Endothelial cell of umbilical vein (primary cell): Measurements from ENCODE around the gene CSGALNACT2. TPM values are rescaled to one million over a fixed set of nuclear protein-coding genes. Genes with fewer than 3 reads are reported as not detected.

Experiments
- BruUV-seq: library from RNA; stranded (reverse); fragments of 400-500 nt; replicated peaks from 2 replicates; lab custom pipeline; 2021; lab: Mats Ljungman, UMichigan
- CTCF ChIA-PET: fragments of 300-600, 350-600 bp; sonication (Branson Sonifier 250); formaldehyde crosslinking; loops from one replicate; lab custom pipeline; 2021; ENCODE audit warnings: antibody characterized with exemption, inconsistent platforms; lab: Charles Lee
- POLR2A ChIA-PET: fragments of 300-600, 350-600 bp; sonication (Branson Sonifier 250); formaldehyde crosslinking; loops from one replicate; lab custom pipeline; 2021; ENCODE audit warnings: antibody characterized with exemption, inconsistent platforms; lab: Charles Lee
- DNase-seq: peaks from one replicate; pipeline ENCODE4 v3.0.0-alpha.2; 2011; ENCODE audit warnings: low read depth, low spot score
- FAIRE-seq: peaks from 2 replicates; lab custom pipeline; 2011; peaks lifted over from hg19 to GRCh38; lab: Jason Lieb, UNC
- H2AFZ ChIP-seq: 2 replicates; pipeline ENCODE4 v1.6.0; 2012; ENCODE audit warnings: low read depth, low read length, control low read depth, inconsistent platforms
- H3K27ac ChIP-seq: 2 replicates; pipeline ENCODE4 v1.5.1; 2011; ENCODE audit warnings: low read depth, mild to moderate bottlenecking, control low read depth, low read length, moderate library complexity; ENCODE audit not compliant: insufficient read depth
- H3K27me3 ChIP-seq, 2 experiments: 2 replicates each; pipeline versions ENCODE4 v1.6.0 to v1.6.1; 2011; ENCODE audit warnings: low read length in 2 of 2, mixed read lengths in 1 of 2; ENCODE audit not compliant: control insufficient read depth in 2 of 2, insufficient read depth in 2 of 2
- H3K36me3 ChIP-seq, 2 experiments: 2 replicates in 1 of 2; 3 replicates in 1 of 2; pipeline ENCODE4 v1.5.1; 2011; ENCODE audit warnings: low read length in 2 of 2, mild to moderate bottlenecking in 1 of 2, moderate library complexity in 1 of 2; ENCODE audit not compliant: control insufficient read depth in 2 of 2, insufficient read depth in 2 of 2; ENCODE audit errors: extremely low read depth in 1 of 2
- H3K4me1 ChIP-seq: 3 replicates; pipeline ENCODE4 v1.5.1; 2011; ENCODE audit warnings: mild to moderate bottlenecking, low read length; ENCODE audit not compliant: control insufficient read depth, insufficient read depth; ENCODE audit errors: extremely low read depth
- H3K4me2 ChIP-seq: 2 replicates; pipeline ENCODE4 v1.6.1; 2011; ENCODE audit warnings: low read length, control low read depth, mixed read lengths; ENCODE audit not compliant: insufficient read depth
- H3K4me3 ChIP-seq, 3 experiments: fragments of 200-600 bp in 1 of 3; sonication (generic), shearing (Covaris generic) in 1 of 3; replicated peaks in 1 of 3; 2 replicates each; pipeline ENCODE4 v1.5.1; 2011 to 2016; ENCODE audit warnings: control low read depth in 3 of 3, low read length in 3 of 3, mild to moderate bottlenecking in 2 of 3, inconsistent platforms in 1 of 3, low read depth in 1 of 3, moderate library complexity in 1 of 3; ENCODE audit not compliant: insufficient read depth in 1 of 3
- H3K79me2 ChIP-seq: 2 replicates; pipeline ENCODE4 v1.6.0; 2012; ENCODE audit warnings: low read length, inconsistent platforms; ENCODE audit not compliant: control insufficient read depth, insufficient read depth
- H3K9ac ChIP-seq: replicated peaks from 2 replicates; pipeline ENCODE3; 2011; ENCODE audit warnings: low read length, control low read depth; ENCODE audit not compliant: insufficient read depth; ENCODE audit errors: extremely low read depth
- H3K9me1 ChIP-seq: replicated peaks from 3 replicates; pipeline ENCODE4 v1.6.0; 2011; ENCODE audit warnings: mild to moderate bottlenecking, low read length; ENCODE audit not compliant: control insufficient read depth, insufficient read depth; ENCODE audit errors: extremely low read depth
- H3K9me3 ChIP-seq: replicated peaks from 2 replicates; pipeline ENCODE4 v1.5.1; 2012; ENCODE audit warnings: low read length, inconsistent platforms; ENCODE audit not compliant: control insufficient read depth, insufficient read depth
- H4K20me1 ChIP-seq: replicated peaks from 2 replicates; pipeline ENCODE3; 2011; ENCODE audit warnings: mild to moderate bottlenecking, low read length; ENCODE audit not compliant: control insufficient read depth, insufficient read depth; ENCODE audit errors: extremely low read depth
- dilution Hi-C: fragments of 300-500 bp; cut with MboI; formaldehyde crosslinking; loops from one replicate; pipeline ENCODE4 v1.15.0; 2019; ENCODE audit warnings: low sequenced_read_pairs; ENCODE audit not compliant: extremely low pct_ligation_motif_present
- intact Hi-C: fragments of 100-400 bp; cut with micrococcal nuclease; formaldehyde crosslinking; loops from one replicate; pipeline ENCODE4 v1.10.0; 2022
- polyA plus RNA-seq, 4 experiments: library from polyadenylated mRNA; depleted of rRNA in 3 of 4; stranded (reverse) in 3 of 4; unstranded in 1 of 4; fragments of >200 nt; gene quantifications; 2 replicates each; pipeline versions ENCODE4 v1.2.1 to v1.2.3, GENCODE V29; 2011 to 2012; ENCODE audit warnings: missing spikeins in 1 of 4
- total RNA-seq: library from RNA; stranded (reverse); gene quantifications from 2 replicates; pipeline ENCODE4 v1.2.3, GENCODE V29; 2021
- TF ChIP-seq, protein P1 (sequence below): IDR thresholded peaks from 2 replicates; pipeline ENCODE4 v1.6.1; 2011; ENCODE audit not compliant: insufficient read depth, insufficient read length
- TF ChIP-seq, protein P2 (sequence below), 2 donors: IDR thresholded peaks; 1 replicate in 1 of 2; 2 replicates in 1 of 2; pipeline ENCODE4 v1.5.1; 2011; ENCODE audit warnings: low read length in 2 of 2, mild to moderate bottlenecking in 2 of 2, moderate library complexity in 2 of 2, control low read depth in 1 of 2, inconsistent platforms in 1 of 2, low read depth in 1 of 2; ENCODE audit not compliant: insufficient read depth in 1 of 2; ENCODE audit errors: extremely low read depth in 1 of 2

Gene CSGALNACT2
- total and polyA plus RNA-seq, 2 donors (not counting 3 experiments of a cell fraction or from before 2014, with no cell fraction given), result 9.7 to 17.7 TPM

DNA sequence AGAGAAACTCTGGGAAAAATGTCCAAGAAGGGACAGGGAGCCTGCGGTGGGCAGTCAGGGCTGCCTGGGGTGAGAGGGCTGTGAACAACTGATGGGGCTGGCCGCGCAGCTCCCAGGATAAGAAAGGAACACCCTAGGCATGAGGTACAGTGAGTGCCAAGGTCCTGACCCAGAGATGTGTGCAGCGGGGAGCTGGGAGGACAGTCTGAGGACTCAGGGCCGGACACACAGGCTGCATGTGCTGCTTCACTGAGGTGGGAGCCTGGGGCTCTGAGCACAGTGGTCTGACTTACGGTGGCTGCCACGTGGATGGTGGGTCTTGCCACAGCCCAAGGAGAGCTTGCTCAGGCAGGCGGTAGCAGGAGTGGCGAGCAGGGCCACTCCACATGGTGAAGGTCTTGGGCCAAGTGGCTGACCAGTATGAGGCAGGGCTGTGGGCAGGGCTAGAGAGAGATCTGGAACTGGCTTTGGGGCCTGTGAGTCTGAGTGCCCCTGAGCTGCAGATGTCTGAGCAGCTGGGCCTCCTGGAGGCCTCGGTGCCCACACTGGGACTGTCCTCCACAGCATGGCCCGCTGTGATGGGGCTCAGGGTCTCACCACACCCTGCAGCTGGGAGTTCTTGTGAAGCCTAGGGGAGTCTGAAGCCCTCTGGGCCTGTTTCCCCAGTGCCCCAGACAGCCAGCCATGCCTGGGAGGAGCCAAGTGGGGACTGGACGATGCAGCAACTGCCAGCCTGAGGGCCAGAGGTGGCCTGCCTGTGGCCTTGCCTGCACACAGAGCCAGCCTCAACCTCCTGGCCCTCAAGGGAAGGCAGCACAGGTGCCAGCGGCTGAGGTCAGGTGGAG, 68.4 kb downstream of the CSGALNACT2 start:
- POLR2A ChIA-PET, result no interaction called here
- Histone ChIP-seq H3K27me3 (no peaks in the 10 kb centered on the region), H3K4me2 (no peak overlapping the region), H3K9ac (no peak overlapping the region), H3K4me3 (no peak overlapping the region), H4K20me1 (no peaks in the 10 kb centered on the region), H2AFZ (no peak overlapping the region), H3K36me3 (no peaks in the 10 kb centered on the region), H3K27ac (no peak overlapping the region), H3K4me1 (no peaks in the 10 kb centered on the region), H3K9me1 (no peaks in the 10 kb centered on the region), H3K79me2 (no peaks in the 10 kb centered on the region), H3K9me3 (no peaks in the 10 kb centered on the region)
- TF ChIP-seq, protein P1, sequence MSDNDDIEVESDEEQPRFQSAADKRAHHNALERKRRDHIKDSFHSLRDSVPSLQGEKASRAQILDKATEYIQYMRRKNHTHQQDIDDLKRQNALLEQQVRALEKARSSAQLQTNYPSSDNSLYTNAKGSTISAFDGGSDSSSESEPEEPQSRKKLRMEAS, result no peak
- TF ChIP-seq, protein P2, sequence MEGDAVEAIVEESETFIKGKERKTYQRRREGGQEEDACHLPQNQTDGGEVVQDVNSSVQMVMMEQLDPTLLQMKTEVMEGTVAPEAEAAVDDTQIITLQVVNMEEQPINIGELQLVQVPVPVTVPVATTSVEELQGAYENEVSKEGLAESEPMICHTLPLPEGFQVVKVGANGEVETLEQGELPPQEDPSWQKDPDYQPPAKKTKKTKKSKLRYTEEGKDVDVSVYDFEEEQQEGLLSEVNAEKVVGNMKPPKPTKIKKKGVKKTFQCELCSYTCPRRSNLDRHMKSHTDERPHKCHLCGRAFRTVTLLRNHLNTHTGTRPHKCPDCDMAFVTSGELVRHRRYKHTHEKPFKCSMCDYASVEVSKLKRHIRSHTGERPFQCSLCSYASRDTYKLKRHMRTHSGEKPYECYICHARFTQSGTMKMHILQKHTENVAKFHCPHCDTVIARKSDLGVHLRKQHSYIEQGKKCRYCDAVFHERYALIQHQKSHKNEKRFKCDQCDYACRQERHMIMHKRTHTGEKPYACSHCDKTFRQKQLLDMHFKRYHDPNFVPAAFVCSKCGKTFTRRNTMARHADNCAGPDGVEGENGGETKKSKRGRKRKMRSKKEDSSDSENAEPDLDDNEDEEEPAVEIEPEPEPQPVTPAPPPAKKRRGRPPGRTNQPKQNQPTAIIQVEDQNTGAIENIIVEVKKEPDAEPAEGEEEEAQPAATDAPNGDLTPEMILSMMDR (IDR thresholded peaks at IDR 0.05; ENCODE audit: extremely low read depth in 1 of 2, insufficient read depth in 1 of 2, low read depth in 1 of 2, low read length in 2 of 2), result no peak
- BruUV-seq, result no TSS peak
- intact Hi-C loops (no loop called here), dilution Hi-C loops (no loop called here)
- DNase-seq (no peak), FAIRE-seq (no peak)
- CTCF ChIA-PET, result interaction anchor here (1.1 kb wide), 1 partner anchor 12 kb away, joined by 3 read pairs; no protein-coding TSS in a partner anchor
